HG03097 (cell line): Measurements from ENCODE around the gene FGD2.
"Not testable (repeated sequence)": the region's sequence is repeated elsewhere in the genome, so short reads cannot be mapped to it uniquely, and the experiment has no call there.

ENCODE experiments used
- ATAC-seq: cut with Tn5 transposase; IDR thresholded peaks from one replicate; pipeline ENCODE4 v1.9.1; 2021; ENCODE audit not compliant: unreplicated experiment, low FRiP score

Gene FGD2

DNA sequence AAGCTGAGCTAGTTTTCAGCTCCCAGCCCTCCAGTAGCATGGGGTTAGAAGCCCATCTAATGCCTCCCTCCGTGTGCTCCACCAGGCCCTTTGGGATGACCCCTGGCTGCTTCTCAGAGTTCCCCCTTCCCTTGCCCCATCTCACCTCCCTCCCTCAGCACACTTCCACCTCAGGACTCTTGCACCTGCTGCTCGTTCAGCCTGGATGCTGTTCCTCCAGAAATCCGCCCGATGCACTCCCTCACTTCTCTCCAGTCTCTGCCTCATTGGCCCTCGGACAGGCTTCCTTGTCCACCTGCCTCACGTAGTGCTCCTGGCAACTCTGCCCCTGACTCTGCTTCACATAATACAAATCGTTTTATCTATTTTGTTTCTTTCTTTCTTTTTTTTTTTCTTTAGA, 26.8 kb downstream of the FGD2 start:
- no peak for ATAC-seq

DNA sequence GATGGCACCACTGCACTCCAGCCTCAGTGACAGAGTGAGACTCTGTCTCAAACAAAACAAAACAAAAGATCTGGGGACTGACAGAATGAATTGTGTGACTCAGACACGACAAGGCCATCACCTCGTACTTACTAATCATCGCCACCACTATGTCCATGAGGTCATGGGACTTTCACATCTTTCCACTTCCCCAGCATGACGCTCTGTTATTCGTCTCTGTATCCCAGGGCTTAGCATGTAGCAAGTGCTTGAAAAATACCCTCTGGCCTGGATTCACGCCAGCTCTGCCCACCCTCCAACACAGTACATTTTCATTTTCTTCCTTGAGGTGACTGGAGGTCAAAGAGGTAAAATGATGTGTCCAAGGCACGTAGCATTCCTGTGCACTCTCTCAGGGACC, 27.8 kb downstream of the FGD2 start:
- no peak for ATAC-seq

DNA sequence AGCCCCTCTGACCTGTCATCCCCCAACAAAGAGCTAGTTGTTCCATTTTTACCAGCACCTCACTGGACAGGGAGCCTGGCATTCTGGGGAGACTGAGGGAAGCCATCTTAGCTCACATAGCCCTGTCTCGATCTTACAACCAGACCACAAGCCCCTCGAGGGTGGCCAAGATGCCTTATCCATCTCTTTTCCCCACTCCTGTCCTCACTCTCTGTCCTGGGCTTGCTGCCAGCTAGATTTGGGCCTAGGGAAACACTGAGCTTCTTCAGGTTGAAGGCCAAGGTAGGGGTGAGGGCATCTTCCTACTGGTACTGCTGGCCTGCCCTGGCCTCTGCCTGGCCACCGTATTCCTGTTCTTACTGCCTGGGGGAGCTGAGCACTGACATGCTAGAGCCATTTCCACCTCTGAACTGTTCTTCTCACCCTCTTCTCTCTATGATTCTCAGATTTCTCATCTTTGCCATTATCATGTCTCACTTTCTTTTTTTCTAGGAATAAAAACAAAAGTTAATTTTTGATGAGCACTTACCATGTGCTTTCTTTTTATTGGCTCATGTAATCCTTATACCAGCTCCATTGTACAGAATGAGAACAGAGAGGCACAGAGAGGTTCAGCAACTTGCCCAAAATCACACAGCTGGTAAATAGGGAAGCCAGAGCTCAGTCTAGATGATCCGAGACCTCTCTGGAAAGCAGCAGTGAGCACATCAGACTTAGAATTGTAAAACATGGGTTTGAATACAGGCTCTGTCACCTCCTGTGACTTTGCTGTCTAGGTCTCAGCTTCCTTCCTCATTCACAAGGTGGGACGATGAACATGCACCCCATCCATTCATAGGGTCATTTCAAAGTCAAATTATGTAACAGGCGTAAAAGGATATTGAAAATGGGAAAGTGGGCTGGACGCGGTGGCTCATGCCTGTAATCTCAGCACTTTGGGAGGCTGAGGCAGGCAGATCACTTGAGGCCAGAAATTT, 28.7 kb downstream of the FGD2 start:
- ATAC-seq = no peak

DNA sequence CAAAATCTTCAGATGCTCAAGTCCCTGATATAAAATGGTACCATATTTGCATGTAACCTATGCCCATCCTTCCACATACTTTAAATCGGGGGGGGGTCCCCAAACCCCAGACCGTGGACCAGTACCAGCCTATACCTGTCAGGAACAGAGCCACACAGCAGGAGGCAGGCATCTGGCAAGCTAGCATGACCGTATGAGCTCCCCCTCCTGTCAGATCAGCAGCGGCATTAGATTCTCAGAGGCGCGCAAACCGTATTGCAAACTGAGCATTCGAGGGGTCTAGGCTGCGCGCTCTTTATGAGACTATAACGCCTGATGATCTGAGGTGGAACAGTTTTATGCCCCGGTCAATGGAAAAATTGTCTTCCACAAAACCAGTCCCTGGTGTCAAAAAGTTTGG, 30.7 kb downstream of the FGD2 start:
- no peak for ATAC-seq

DNA sequence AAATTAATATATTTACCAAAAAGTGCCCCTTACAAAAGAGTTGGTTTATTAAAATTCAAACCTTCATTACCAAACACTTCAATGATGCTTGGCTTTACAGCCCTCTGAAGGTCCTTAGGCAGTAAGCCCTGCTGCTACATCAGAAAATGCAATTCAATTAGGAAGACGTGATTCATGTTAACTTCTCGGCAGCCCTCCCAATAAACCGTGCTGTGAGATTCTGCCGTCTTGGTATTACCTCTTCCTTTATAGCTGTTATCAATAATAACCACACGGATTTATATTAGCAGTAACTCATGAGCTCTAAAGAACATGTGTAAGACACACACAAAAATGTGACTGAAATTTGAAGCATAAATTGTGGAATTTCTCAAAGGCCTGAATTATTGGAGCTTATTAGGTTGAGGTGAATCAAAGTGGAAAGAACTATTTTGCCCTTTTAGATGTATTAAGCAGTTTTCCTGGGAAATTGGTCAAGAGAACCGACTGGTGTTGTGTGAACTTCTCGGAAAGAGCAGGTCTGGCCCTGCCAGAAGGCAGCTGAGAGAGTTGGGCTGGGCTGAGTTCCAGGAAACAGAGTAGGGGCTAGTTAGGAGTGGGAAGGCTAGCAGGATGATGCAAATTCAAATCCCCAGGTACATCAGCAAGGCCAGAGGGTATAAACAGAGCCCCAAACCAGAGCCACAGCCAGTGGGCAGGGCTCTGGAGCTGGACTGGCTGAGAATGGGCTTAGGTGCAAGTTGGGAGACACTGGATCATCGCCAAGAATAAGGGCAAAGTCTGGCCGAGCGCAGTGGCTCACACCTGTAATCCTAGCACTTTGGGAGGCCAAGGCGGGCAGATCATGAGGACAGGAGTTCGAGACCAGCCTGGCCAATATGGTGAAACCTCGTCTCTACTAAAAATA, 33.1 kb downstream of the FGD2 start:
- no peak for ATAC-seq

DNA sequence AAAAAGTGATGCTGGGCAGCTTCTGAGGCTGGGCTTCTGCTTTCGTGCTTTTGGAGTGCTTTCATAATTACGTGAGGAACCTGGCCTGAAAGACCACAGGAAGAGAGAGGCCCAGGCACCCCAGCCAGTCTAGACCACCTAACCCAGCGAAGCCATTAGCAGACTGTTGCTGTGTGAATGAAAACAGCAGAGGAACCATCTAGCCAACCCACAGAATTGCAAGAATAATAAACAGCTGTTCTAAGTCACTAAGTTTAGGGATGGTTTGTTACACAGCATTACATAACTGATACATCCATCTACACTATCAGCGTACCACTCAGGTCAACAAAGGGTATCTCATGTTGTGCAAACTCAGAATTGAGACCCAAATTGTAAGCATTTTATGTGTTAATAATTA, 34.5 kb downstream of the FGD2 start:
- ATAC-seq = no peak

DNA sequence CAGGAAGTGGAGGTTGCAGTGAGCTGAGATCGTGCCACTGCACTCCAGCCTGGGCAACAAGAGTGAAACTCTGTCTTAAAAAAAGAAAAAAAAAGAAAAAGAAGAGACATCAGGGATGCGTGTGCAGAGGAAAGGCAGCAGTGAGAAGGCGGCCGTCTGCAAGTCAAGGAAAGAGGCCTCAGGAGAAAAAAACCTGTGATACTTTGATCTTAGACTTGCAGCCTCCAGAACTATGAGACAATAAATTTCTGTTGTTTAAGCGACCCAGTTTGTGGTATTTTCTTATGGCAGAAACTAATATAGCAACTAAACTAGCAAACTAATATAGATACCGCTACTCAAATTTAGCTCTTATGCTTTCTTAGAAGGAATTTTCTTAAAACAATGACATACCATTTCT, 36.1 kb downstream of the FGD2 start:
- ATAC-seq = no peak

DNA sequence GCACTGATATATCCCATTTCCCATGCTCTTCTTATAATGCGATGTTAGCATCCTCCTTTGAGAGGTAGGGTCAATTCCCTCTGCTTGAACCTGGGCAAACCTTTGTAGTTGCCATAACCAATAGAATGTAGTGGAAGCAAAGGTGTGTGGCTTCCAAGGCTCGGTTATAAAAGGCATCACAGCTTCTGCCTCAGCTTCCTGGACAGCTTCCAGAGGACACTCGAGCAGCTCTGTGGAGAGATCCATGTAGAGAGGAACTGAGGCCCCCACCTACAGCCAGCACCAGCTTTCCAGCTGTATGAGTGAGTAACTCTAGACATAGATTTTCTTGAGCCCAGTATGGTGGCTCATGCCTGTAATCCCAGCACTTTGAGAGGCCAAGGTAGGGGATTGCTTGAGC, 36.7 kb downstream of the FGD2 start:
- no peak for ATAC-seq

DNA sequence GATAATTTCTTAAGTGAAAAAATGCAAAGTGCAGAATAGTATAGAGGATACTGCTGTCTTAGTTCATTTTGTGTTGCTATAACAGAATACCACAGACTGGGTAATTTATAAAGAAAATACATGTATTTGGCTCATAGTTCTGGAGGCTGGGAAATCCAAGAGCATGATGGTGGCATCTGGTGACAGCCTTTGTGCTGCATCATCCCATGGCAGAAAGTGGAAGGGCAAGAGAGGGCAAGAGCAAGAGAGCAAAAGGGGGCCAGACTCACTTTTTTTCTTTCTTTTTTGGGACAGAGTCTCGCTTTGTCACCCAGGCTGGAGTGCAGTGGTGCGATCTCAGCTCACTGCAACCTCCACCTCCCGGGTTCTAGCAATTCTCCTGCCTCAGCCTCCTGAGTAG, 37.6 kb downstream of the FGD2 start:
- not testable (repeated sequence) for ATAC-seq

DNA sequence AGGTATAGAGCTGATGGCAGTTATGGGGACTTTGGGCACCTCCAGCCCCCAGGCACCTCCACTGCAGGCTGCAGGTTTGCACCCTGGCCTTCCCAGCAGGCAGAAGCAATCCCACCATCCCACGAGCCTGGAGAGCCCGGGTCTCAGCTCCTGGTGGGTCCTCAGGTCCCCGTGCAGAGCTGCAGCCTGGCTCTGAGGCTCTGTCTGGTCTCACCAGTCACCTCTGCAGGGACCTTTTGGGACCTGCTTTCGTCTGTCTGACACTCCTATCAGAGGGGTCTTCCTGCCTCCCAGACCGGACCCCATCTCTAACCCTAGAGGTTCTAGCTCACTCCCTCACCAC, 41.9 kb downstream of the FGD2 start:
- no peak for ATAC-seq

DNA sequence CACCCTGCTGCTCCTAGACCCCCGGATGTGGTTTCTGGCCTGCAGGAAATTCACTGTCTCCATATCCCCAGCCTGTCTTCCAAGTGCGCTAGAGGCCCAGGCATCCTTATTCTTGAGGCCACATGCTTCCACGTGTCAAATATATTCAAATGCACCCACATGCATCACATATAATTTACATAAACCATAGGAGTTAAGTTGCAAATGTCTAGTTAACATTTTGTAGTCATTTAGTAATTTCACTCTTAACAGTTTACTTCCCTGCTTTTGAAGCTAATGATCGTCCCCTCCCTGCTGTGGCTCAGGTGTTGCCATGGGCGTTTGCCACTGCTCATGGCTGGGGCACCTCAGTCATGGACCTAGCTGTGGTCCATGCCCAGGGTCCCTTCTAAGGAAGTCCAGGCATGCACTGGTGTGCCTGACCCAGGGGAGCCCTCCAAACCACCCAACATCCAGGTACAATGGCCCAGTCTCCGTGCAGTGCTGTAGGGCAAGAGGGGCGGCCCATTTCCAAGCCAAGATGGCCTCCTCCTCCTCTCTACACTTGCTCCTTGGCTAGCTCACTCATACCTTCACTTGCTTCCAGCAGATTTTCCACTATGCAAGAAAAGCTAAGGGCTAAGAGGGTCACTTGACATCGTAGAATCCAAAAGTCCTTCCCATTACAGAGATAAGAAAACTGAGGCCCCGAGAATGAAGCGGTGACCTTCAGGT, 42.4 kb downstream of the FGD2 start:
- no peak for ATAC-seq

DNA sequence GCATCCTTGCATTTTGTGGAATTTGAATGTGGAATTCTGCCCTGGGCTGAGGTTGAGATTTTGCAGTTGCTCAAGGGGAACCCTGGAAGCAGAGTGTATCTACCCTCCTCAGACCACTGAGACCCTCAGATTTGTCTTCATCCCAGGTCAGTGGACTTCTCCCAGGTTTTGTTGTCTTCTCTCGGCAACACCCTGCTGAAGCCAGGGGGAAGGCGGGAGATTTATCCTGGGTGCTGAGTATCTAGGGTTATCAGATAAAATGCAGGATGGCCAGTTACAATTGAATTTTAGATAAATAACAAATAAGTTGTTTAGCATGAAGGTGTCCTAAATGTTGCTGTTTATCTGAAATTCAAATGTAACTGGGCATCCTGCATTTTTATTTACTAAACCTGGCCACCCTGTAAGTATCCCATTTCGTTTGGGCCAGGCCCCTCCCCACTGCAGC, 43.0 kb downstream of the FGD2 start:
- ATAC-seq = no peak

DNA sequence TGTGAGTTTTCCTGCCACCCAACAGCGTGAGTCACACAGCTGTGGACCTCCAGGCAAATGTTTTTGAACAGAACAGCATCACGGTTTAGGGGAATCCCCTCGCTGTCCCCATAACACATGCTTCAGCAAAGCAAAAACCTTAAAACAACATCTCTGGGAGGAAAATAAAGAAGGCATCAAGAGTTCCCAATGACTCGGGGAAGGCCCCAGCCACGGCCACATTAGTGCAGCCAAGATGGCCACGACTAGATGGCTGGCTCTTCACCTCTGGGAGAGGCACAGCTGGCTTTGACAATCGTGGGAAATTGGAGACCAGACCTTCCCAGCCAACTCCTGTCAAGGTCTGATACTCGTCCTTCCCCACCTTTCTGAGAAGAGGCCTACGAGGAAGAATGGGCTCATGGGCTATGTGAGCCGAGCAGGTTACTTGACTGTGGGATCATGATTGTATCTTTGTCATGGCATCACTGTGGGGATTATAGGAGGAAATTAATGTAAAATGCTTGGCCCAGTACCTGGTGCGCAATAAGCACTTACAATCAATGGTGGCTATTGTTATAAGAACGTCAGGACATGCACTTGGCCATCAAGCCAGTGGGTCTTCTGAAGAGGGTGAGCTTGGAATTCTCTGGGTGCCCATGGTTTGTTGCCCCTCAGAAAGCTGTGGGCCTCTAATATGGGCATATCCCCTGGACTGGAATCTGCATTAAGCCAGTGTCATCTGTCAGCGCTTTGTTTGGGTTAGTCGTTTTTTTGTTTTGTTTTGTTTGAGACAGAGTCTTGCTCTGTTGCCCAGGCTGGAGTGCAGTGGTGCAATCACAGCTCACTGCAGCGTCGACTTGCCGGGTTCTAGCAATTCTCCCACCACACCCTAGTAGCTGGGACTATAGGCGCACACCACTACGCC, 43.6 kb downstream of the FGD2 start:
- peak; percentile 48 for ATAC-seq

DNA sequence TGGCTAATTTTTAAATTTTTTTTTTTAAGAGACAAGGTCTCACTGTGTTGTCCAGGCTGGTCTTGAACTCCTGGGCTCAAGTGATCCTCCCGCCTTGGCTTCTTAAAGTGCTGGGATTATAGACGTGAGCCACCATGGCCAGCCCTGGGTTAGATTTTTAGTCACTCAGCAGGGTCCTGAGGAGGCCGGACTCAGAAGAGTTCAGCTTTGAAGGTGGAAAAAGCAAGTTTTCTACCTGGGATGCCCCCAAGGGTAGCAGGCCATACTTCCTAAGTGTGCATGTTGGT, 44.2 kb downstream of the FGD2 start:
- no peak for ATAC-seq

DNA sequence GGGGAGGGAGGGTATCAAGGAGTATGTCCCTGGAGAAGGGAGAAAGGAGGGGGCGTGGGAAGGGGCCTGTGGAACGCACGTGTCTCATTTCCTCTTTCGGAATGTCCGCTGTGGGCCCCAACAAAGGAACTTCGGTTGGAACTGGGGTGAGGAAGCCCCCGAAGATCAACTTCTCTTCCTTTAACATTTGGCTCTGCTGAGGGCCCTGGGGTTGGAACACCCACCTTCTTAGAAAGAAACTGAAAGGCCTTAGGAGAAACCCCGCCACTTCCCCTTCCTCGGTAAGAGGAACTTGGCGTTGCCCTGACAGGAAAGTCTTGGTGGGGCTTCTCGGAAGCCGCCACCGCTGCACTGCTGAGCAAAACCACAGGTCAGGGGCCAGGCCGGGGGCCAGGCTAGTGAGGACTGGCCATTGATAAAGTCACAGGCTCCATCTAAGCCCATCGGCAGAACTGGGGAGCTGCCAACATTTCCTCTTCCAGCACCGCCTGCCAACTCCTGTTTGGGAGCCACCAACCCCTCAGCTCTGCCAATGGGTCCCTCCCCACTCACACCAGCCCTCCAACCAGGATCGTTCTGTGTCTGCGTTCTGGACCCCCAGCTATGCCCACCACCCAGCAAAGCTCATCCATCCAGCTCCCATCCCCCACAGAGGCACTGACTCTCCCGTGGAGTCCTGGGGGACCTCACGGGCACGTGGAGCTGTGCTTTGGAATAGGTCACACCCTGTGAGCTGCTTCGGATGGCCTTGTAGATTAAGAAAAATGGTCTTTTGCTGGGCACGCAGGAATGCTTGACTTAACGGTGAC, 44.8 kb downstream of the FGD2 start:
- no peak for ATAC-seq

DNA sequence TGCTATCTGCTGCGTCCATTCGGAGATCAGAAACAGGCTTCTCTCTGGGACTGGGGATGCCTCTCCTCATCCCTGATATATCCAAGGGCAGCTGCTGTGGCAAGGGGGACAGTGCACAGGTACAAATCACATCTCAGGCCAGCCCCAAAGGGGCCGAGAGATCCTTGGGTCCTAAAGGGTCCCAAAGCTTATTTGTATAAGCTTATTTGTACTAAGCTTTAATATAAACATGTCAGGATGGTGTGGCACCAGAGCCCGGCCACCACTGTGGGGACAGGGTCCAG, 45.3 kb downstream of the FGD2 start:
- no peak for ATAC-seq

DNA sequence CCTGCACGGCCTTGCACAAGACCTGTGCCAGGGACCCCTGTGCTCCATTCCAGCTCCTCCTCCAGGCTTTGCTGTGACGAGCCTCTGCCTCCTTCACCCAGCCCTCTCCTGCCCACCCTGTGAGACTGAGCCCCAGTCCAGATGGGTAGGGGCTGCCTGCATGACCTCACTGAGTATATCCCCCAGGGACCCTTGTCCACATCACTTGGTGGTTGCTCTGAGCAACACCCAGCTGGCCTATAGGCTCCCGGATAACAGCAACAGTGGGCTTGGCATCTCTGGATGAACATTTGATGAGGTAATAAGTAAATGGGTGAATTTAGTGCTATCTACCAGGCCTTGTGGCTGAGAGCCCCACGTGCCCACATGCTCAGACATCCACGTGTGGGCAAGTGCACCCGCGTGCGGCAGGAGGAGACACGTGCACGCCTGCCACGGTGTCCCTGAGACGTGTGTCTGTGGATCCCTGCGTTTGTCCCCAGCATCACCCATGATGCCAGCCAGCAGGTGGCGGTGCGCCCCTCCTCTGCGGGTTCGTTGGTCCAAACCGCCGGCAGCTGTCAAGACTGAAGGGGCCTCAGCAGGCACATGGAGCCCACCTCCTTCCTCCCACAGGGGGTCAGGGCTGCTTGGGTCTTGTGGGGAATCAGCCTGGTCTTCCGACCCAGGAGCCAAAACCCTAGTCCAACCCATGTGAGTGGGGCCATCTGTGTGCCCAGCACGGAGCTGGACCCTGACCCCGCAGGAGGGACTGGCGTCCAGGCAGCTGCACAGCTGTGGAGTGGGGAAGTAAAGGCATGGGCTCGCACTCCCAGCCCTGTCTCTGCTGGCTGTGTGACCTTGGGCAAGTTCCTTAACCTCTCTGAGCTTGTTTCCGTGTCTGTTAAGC, 45.9 kb downstream of the FGD2 start:
- ATAC-seq = no peak

DNA sequence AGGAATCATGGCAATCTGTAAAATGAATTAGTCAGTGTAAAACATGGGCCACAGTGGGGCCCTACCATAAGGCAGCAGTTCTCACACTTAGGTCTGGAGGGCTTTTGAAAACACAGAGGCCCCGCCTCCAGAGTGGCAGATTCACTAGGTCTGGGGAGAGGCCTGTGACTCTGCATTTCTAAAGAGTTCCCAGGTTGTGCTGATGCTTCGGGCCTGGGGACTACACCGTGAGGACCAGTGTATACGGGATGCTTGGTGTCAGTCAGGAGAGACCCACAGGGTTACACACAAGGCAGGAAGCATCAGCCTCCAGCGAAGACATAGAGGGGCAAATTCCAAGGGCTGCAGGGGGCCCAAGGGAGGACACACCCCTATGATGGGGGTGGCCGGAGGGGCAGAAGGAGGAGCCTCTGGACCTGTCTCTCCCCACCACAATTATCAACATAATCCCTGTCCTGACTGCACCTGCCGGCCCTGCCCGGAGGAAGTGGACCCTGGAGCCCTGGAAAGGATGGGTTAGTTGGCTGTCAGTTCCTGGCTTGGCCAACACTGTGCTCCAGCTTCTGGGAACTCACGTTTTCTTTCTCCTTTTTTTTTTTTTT, 46.7 kb downstream of the FGD2 start:
- no peak for ATAC-seq
